Liver (tissue), 9 donors: Measurements from ENCODE around the gene PRMT2. TPM values are rescaled to one million over a fixed set of nuclear protein-coding genes. Genes with fewer than 3 reads are reported as not detected.

Experiments used
- DNase-seq: peaks from one replicate; pipeline ENCODE4 v3.0.0-alpha.2; 2017; ENCODE audit warnings: low spot score
- H3K27ac ChIP-seq, 2 donors: one replicate each; pipeline ENCODE4 v1.7.0; 2013; ENCODE audit warnings: inconsistent platforms in 2 of 2, low read length in 2 of 2, control low read depth in 1 of 2, low read depth in 1 of 2, mild to moderate bottlenecking in 1 of 2
- H3K27me3 ChIP-seq, 4 donors: one replicate each; pipeline versions ENCODE4 v1.6.1 to v1.7.0; 2013; ENCODE audit warnings: low read length in 3 of 4, inconsistent platforms in 1 of 4, mild to moderate bottlenecking in 1 of 4, moderate library complexity in 1 of 4; ENCODE audit not compliant: control insufficient read depth in 4 of 4, insufficient read depth in 4 of 4
- H3K36me3 ChIP-seq, 4 donors: one replicate each; pipeline versions ENCODE4 v1.6.1 to v1.7.0; 2013; ENCODE audit warnings: low read length in 3 of 4, mild to moderate bottlenecking in 3 of 4, low read depth in 1 of 4, moderate library complexity in 1 of 4; ENCODE audit not compliant: control insufficient read depth in 4 of 4, insufficient read depth in 3 of 4
- H3K4me1 ChIP-seq, 4 donors: one replicate each; pipeline versions ENCODE4 v1.6.1 to v1.7.0; 2013; ENCODE audit warnings: low read length in 3 of 4, mild to moderate bottlenecking in 3 of 4, moderate library complexity in 1 of 4; ENCODE audit not compliant: control insufficient read depth in 4 of 4, insufficient read depth in 4 of 4
- H3K4me3 ChIP-seq, 3 donors: one replicate each; pipeline versions ENCODE4 v1.6.1 to v1.7.0; 2013; ENCODE audit warnings: low read length in 3 of 3, control low read depth in 1 of 3, low read depth in 1 of 3, mild to moderate bottlenecking in 1 of 3
- H3K9ac ChIP-seq, 2 donors: one replicate each; pipeline ENCODE4 v1.7.0; 2013; ENCODE audit warnings: low read length in 2 of 2, mild to moderate bottlenecking in 2 of 2, moderate library complexity in 2 of 2, control low read depth in 1 of 2, low read depth in 1 of 2
- H3K9me3 ChIP-seq, 4 donors: one replicate each; pipeline versions ENCODE4 v1.6.1 to v1.7.0; 2013; ENCODE audit warnings: low read length in 3 of 4; ENCODE audit not compliant: control insufficient read depth in 4 of 4
- FOXA1 ChIP-seq: IDR thresholded peaks from 2 replicates; pipeline ENCODE4 v1.6.1; 2016; ENCODE audit warnings: antibody characterized with exemption
- FOXA2 ChIP-seq: IDR thresholded peaks from 2 replicates; pipeline ENCODE4 v1.6.1; 2016; ENCODE audit warnings: antibody characterized with exemption
- GABPA ChIP-seq, 2 donors: IDR thresholded peaks in 1 of 2; conservative IDR thresholded peaks in 1 of 2; 2 replicates each; pipeline ENCODE4 v1.6.1; 2016; ENCODE audit warnings: antibody characterized with exemption in 2 of 2, mild to moderate bottlenecking in 1 of 2, moderate library complexity in 1 of 2
- HNF4A ChIP-seq, 2 donors: conservative IDR thresholded peaks; 2 replicates each; pipeline ENCODE4 v1.6.1; 2016; ENCODE audit warnings: antibody characterized with exemption in 2 of 2, mild to moderate bottlenecking in 2 of 2
- HNF4G ChIP-seq: IDR thresholded peaks from 2 replicates; pipeline ENCODE4 v1.6.1; 2016; ENCODE audit warnings: antibody characterized with exemption
- JUND ChIP-seq, 2 donors: IDR thresholded peaks; 2 replicates each; pipeline ENCODE4 v1.6.1; 2016; ENCODE audit warnings: antibody characterized with exemption in 2 of 2
- NR2F2 ChIP-seq: IDR thresholded peaks from 2 replicates; pipeline ENCODE4 v1.6.1; 2016; ENCODE audit warnings: antibody characterized with exemption
- RAD21 ChIP-seq, 2 donors: IDR thresholded peaks; 2 replicates each; pipeline ENCODE4 v1.6.1; 2016; ENCODE audit warnings: antibody characterized with exemption in 2 of 2, mild to moderate bottlenecking in 2 of 2
- RXRA ChIP-seq, 2 donors: IDR thresholded peaks; 2 replicates each; pipeline ENCODE4 v1.6.1; 2017 to 2018; ENCODE audit warnings: antibody characterized with exemption in 2 of 2, mild to moderate bottlenecking in 1 of 2
- SP1 ChIP-seq: IDR thresholded peaks from 2 replicates; pipeline ENCODE4 v1.6.1; 2018; ENCODE audit warnings: antibody characterized with exemption, mild to moderate bottlenecking
- TAF1 ChIP-seq: conservative IDR thresholded peaks from 2 replicates; pipeline ENCODE4 v1.6.1; 2016; ENCODE audit warnings: antibody characterized with exemption, mild to moderate bottlenecking
- YY1 ChIP-seq: IDR thresholded peaks from 2 replicates; pipeline ENCODE4 v1.6.1; 2016; ENCODE audit warnings: antibody characterized with exemption, mild to moderate bottlenecking
- WGBS: extraction: QIAGEN DNeasy Blood & Tissue Kit; methylation state at CpG from one replicate; pipeline ENCODE4 v1.1.7; 2013; 5-methylcytosine and 5-hydroxymethylcytosine counted together
- polyA plus RNA-seq, 2 donors: library from polyadenylated mRNA; stranded (reverse) in 1 of 2; unstranded in 1 of 2; fragments of 200-250 nt in 1 of 2; fragments of >200 nt in 1 of 2; fragmentation: Nextera tagmentation in 1 of 2; extraction: Ambion mirVana in 1 of 2; gene quantifications; one replicate each; pipeline versions ENCODE4 v1.2.1 to v1.2.3, GENCODE V29; 2013 to 2015
- total RNA-seq, 2 donors: library from RNA; depleted of rRNA; stranded (reverse); fragments of >200 nt; gene quantifications; one replicate each; pipeline ENCODE4 v1.2.3, GENCODE V29; 2014
- TF ChIP-seq, protein P1 (sequence below): IDR thresholded peaks from 2 replicates; pipeline ENCODE4 v1.6.1; 2016; ENCODE audit warnings: antibody characterized with exemption
- TF ChIP-seq, protein P2 (sequence below): IDR thresholded peaks from 2 replicates; pipeline ENCODE4 v1.6.1; 2016; ENCODE audit warnings: antibody characterized with exemption
- TF ChIP-seq, protein P3 (sequence below): IDR thresholded peaks from 2 replicates; pipeline ENCODE4 v1.6.1; 2016; ENCODE audit warnings: antibody characterized with exemption
- TF ChIP-seq, protein P4 (sequence below): IDR thresholded peaks from 2 replicates; pipeline ENCODE4 v1.6.1; 2016; ENCODE audit warnings: antibody characterized with exemption, mild to moderate bottlenecking
- donor health status: healthy.
- donor health status: healthy.
- donor health status: healthy.
- donor health status: healthy.
- donor health status: healthy.

PRMT2 gene
- total and polyA plus RNA-seq, 4 donors: 17.9 to 29.2 (median 23.2) TPM

DNA sequence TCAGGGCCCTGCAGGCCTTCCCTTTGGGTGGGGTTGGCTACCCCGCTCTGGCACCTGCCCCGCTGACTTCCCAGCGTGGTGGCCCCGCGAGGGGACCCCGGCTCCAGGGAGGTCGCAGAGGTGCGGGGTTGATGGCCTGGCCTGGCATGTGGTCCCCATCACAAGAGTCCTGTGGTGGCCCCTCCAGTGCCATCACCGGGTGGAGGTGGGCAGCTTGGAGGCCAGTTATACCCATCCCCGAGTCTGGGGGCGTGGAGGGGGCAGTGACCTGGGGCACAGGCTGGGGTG is 26.8 kb downstream of the PRMT2 start:
- Histone ChIP-seq H3K4me3 (no peak overlapping the region), H3K27ac (no peak overlapping the region), H3K36me3 (peaks cover 7 to 26% (median 10%) of the 10 kb centered on the region in 4 donors), H3K27me3 (no peaks in the 10 kb centered on the region), H3K9me3 (no peaks in the 10 kb centered on the region), H3K4me1 (peaks cover 0 to 5% (median 1%) of the 10 kb centered on the region in 4 donors), H3K9ac (no peak overlapping the region)
- 97% methylated on average over 11 of the region's 11 CpGs for WGBS
- no peak for DNase-seq
- TF ChIP-seq HNF4G (no peak), YY1 (no peak), GABPA (IDR thresholded peaks at IDR 0.05 in 1 of 2, conservative IDR thresholded peaks at IDR 0.05 in 1 of 2) (no peak), HNF4A (conservative IDR thresholded peaks at IDR 0.05) (no peak), RXRA (IDR thresholded peaks at IDR 0.05) (no peak), TAF1 (no peak), FOXA1 (no peak), SP1 (no peak), NR2F2 (no peak), RAD21 (IDR thresholded peaks at IDR 0.05) (no peak), FOXA2 (no peak)
- TF ChIP-seq, protein P1, sequence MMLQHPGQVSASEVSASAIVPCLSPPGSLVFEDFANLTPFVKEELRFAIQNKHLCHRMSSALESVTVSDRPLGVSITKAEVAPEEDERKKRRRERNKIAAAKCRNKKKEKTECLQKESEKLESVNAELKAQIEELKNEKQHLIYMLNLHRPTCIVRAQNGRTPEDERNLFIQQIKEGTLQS: no peak
- TF ChIP-seq, protein P2, sequence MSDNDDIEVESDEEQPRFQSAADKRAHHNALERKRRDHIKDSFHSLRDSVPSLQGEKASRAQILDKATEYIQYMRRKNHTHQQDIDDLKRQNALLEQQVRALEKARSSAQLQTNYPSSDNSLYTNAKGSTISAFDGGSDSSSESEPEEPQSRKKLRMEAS: no peak
- TF ChIP-seq, protein P3, sequence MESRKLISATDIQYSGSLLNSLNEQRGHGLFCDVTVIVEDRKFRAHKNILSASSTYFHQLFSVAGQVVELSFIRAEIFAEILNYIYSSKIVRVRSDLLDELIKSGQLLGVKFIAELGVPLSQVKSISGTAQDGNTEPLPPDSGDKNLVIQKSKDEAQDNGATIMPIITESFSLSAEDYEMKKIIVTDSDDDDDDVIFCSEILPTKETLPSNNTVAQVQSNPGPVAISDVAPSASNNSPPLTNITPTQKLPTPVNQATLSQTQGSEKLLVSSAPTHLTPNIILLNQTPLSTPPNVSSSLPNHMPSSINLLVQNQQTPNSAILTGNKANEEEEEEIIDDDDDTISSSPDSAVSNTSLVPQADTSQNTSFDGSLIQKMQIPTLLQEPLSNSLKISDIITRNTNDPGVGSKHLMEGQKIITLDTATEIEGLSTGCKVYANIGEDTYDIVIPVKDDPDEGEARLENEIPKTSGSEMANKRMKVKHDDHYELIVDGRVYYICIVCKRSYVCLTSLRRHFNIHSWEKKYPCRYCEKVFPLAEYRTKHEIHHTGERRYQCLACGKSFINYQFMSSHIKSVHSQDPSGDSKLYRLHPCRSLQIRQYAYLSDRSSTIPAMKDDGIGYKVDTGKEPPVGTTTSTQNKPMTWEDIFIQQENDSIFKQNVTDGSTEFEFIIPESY: no peak
- TF ChIP-seq, protein P4, sequence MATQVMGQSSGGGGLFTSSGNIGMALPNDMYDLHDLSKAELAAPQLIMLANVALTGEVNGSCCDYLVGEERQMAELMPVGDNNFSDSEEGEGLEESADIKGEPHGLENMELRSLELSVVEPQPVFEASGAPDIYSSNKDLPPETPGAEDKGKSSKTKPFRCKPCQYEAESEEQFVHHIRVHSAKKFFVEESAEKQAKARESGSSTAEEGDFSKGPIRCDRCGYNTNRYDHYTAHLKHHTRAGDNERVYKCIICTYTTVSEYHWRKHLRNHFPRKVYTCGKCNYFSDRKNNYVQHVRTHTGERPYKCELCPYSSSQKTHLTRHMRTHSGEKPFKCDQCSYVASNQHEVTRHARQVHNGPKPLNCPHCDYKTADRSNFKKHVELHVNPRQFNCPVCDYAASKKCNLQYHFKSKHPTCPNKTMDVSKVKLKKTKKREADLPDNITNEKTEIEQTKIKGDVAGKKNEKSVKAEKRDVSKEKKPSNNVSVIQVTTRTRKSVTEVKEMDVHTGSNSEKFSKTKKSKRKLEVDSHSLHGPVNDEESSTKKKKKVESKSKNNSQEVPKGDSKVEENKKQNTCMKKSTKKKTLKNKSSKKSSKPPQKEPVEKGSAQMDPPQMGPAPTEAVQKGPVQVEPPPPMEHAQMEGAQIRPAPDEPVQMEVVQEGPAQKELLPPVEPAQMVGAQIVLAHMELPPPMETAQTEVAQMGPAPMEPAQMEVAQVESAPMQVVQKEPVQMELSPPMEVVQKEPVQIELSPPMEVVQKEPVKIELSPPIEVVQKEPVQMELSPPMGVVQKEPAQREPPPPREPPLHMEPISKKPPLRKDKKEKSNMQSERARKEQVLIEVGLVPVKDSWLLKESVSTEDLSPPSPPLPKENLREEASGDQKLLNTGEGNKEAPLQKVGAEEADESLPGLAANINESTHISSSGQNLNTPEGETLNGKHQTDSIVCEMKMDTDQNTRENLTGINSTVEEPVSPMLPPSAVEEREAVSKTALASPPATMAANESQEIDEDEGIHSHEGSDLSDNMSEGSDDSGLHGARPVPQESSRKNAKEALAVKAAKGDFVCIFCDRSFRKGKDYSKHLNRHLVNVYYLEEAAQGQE: no peak

DNA sequence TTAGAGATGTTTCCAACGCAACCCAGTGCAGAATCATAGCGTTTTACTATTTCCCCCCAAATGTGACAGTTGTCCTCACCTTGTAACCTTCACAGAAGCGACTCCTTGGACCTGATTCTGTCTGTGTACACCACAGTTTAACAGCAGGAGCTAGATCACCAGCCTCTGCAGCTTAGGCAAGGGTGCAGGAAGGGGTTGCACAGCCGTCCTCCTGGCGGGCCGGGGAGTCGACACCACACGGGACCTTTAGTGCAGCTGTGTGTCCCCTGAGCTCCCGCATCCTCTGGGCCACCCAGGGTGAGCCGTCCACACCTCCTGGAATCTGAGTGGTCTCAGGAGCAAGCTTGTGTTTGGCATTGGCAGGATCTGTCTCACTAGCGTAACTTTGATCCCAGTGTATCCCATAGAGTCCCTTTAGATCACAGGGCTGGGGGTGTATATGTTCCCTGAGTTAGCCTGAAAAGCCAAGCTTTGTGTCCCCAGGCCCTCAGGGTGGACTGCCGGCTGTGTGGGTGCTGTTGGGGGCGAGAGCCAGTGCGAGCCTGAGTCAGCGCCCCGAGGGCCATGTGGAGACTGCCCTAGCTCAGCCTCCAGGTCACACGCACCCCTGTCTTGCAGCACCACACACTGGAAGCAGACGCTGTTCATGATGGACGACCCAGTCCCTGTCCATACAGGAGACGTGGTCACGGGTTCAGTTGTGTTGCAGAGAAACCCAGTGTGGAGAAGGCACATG is 27.5 kb downstream of the PRMT2 start:
- Histone ChIP-seq H3K4me1 (peaks cover 0 to 11% (median 6%) of the 10 kb centered on the region in 4 donors), H3K4me3 (no peak overlapping the region), H3K27ac (no peak overlapping the region), H3K36me3 (peaks cover 7 to 23% (median 10%) of the 10 kb centered on the region in 4 donors), H3K27me3 (peaks cover 0 to under 1% (median 0%) of the 10 kb centered on the region in 4 donors), H3K9me3 (no peaks in the 10 kb centered on the region), H3K9ac (no peak overlapping the region)
- TF ChIP-seq, protein P1: no peak
- TF ChIP-seq HNF4A (conservative IDR thresholded peaks at IDR 0.05) (no peak), JUND (IDR thresholded peaks at IDR 0.05) (no peak)
- TF ChIP-seq, protein P4: no peak
- 95% methylated on average over 21 of the region's 21 CpGs for WGBS
- DNase-seq: no peak
